ENCODE measurements around the gene MGLL.

The MGLL gene

GRCh38 chr3:127769284-127770081 lies 52.8 kb downstream of the MGLL start:
- H3K4me3 ChIP-seq (ENCODE audit: low read length) = no peak overlapping the region
- peaks cover 99% of the 10 kb centered on the region for H3K4me1 ChIP-seq (ENCODE audit: low read length)
- H3K36me3 ChIP-seq (replicated peaks; ENCODE audit: low read depth, low read length) = peaks cover 19% of the 10 kb centered on the region
- H3K27ac ChIP-seq (ENCODE audit: low read length) = peak overlapping the region; percentile 99
- no peak overlapping the region for H2AFZ ChIP-seq (ENCODE audit: low read depth, low read length)
- no peak for TF ChIP-seq EZH2phosphoT487 (IDR thresholded peaks at IDR 0.05; ENCODE audit: low read depth)
- TF ChIP-seq, protein P1, sequence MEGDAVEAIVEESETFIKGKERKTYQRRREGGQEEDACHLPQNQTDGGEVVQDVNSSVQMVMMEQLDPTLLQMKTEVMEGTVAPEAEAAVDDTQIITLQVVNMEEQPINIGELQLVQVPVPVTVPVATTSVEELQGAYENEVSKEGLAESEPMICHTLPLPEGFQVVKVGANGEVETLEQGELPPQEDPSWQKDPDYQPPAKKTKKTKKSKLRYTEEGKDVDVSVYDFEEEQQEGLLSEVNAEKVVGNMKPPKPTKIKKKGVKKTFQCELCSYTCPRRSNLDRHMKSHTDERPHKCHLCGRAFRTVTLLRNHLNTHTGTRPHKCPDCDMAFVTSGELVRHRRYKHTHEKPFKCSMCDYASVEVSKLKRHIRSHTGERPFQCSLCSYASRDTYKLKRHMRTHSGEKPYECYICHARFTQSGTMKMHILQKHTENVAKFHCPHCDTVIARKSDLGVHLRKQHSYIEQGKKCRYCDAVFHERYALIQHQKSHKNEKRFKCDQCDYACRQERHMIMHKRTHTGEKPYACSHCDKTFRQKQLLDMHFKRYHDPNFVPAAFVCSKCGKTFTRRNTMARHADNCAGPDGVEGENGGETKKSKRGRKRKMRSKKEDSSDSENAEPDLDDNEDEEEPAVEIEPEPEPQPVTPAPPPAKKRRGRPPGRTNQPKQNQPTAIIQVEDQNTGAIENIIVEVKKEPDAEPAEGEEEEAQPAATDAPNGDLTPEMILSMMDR (IDR thresholded peaks at IDR 0.05; ENCODE audit: low read depth, low read length) = no peak
- no peaks in the 10 kb centered on the region for H3K27me3 ChIP-seq (ENCODE audit: low read depth, low read length)
- H4K20me1 ChIP-seq (ENCODE audit: insufficient read depth, low read length) = no peaks in the 10 kb centered on the region
- no peak overlapping the region for H3K9ac ChIP-seq (ENCODE audit: low read length)
- no peak overlapping the region for H3K4me2 ChIP-seq (ENCODE audit: low read length)
- H3K9me3 ChIP-seq (ENCODE audit: insufficient read depth, low read length) = no peaks in the 10 kb centered on the region
- H3K79me2 ChIP-seq (ENCODE audit: low read length) = peaks cover 87% of the 10 kb centered on the region

DNA sequence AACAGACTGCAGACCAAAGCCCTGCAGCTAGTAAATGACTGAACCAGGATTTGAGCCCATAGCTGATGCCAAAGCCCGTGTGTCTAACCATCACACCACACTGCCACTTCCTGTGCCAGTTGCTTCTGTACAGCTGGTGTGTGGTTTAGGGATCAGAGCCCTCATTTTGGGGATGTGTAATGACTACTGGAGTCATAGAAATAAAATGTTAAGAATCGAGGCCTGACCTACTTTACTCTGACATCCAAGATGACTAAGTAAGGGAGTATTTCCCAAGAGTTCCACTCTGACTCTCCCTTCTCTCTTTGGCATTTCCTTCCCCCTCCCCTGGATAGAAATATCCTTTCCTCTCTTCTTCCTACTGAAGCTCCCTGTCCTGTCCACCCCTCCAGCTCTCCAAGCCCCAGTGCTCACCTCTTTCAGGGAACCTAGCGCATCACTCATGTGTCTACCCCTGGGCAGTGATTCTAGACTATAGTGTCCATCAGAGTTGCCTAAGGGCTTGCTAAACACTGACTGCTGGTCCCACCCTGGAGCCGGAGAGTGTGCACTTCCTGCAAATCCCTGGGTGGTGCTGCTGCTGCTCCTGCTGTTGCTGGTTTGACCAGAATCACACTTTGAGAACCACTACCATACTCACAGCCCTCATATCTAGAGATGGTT lies 53.8 kb downstream of the MGLL start:
- no peaks in the 10 kb centered on the region for H3K9me3 ChIP-seq (ENCODE audit: insufficient read depth, low read length)
- H3K4me3 ChIP-seq (ENCODE audit: low read length) = no peak overlapping the region
- peaks cover 99% of the 10 kb centered on the region for H3K4me1 ChIP-seq (ENCODE audit: low read length)
- H3K4me2 ChIP-seq (ENCODE audit: low read length) = no peak overlapping the region
- peaks cover 19% of the 10 kb centered on the region for H3K36me3 ChIP-seq (replicated peaks; ENCODE audit: low read depth, low read length)
- TF ChIP-seq, protein P1 (IDR thresholded peaks at IDR 0.05; ENCODE audit: low read depth, low read length) = no peak
- no peak for TF ChIP-seq EZH2phosphoT487 (IDR thresholded peaks at IDR 0.05; ENCODE audit: low read depth)
- peaks cover 86% of the 10 kb centered on the region for H3K79me2 ChIP-seq (ENCODE audit: low read length)
- no peaks in the 10 kb centered on the region for H3K27me3 ChIP-seq (ENCODE audit: low read depth, low read length)
- no peaks in the 10 kb centered on the region for H4K20me1 ChIP-seq (ENCODE audit: insufficient read depth, low read length)
- H2AFZ ChIP-seq (ENCODE audit: low read depth, low read length) = no peak overlapping the region
- H3K9ac ChIP-seq (ENCODE audit: low read length) = peak overlapping the region; percentile 3; the same call in 1 of the 2 replicates
- H3K27ac ChIP-seq (ENCODE audit: low read length) = peak overlapping the region; percentile 99

GRCh38 chr3:127767126-127767525 lies 55.2 kb downstream of the MGLL start:
- peak overlapping the region; percentile 99 for H3K27ac ChIP-seq (ENCODE audit: low read length)
- TF ChIP-seq, protein P1 (IDR thresholded peaks at IDR 0.05; ENCODE audit: low read depth, low read length) = no peak
- no peak for TF ChIP-seq EZH2phosphoT487 (IDR thresholded peaks at IDR 0.05; ENCODE audit: low read depth)
- no peaks in the 10 kb centered on the region for H4K20me1 ChIP-seq (ENCODE audit: insufficient read depth, low read length)
- peak overlapping the region; percentile 14; the same call in 1 of the 2 replicates for H3K9ac ChIP-seq (ENCODE audit: low read length)
- H3K27me3 ChIP-seq (ENCODE audit: low read depth, low read length) = no peaks in the 10 kb centered on the region
- H3K9me3 ChIP-seq (ENCODE audit: insufficient read depth, low read length) = no peaks in the 10 kb centered on the region
- no peak overlapping the region for H3K4me3 ChIP-seq (ENCODE audit: low read length)
- no peak overlapping the region for H3K4me2 ChIP-seq (ENCODE audit: low read length)
- H3K36me3 ChIP-seq (replicated peaks; ENCODE audit: low read depth, low read length) = peaks cover 18% of the 10 kb centered on the region
- H2AFZ ChIP-seq (ENCODE audit: low read depth, low read length) = no peak overlapping the region
- H3K79me2 ChIP-seq (ENCODE audit: low read length) = peaks cover 86% of the 10 kb centered on the region
- H3K4me1 ChIP-seq (ENCODE audit: low read length) = peaks cover 99% of the 10 kb centered on the region

GRCh38 chr3:127765735-127766134 lies 56.6 kb downstream of the MGLL start:
- Histone ChIP-seq H3K27ac (ENCODE audit: low read length) (peak overlapping the region; percentile 99), H3K4me1 (ENCODE audit: low read length) (peaks cover 99% of the 10 kb centered on the region), H3K79me2 (ENCODE audit: low read length) (peaks cover 86% of the 10 kb centered on the region), H3K9me3 (ENCODE audit: insufficient read depth, low read length) (no peaks in the 10 kb centered on the region), H3K4me2 (ENCODE audit: low read length) (peak overlapping the region; percentile 62), H2AFZ (ENCODE audit: low read depth, low read length) (no peak overlapping the region), H3K9ac (ENCODE audit: low read length) (peak overlapping the region; percentile 84), H3K36me3 (replicated peaks; ENCODE audit: low read depth, low read length) (peaks cover 25% of the 10 kb centered on the region), H3K4me3 (ENCODE audit: low read length) (peak overlapping the region; percentile 31), H3K27me3 (ENCODE audit: low read depth, low read length) (no peaks in the 10 kb centered on the region), H4K20me1 (ENCODE audit: insufficient read depth, low read length) (no peaks in the 10 kb centered on the region)
- no peak for TF ChIP-seq EZH2phosphoT487 (IDR thresholded peaks at IDR 0.05; ENCODE audit: low read depth)
- TF ChIP-seq, protein P1 (IDR thresholded peaks at IDR 0.05; ENCODE audit: low read depth, low read length) = no peak

Data from OCI-LY3 (cell line).